ENCODE data around the gene ANGEL2. TPM values are rescaled to one million over a fixed set of nuclear protein-coding genes. Genes with fewer than 3 reads are reported as not detected.

The ANGEL2 gene
- total RNA-seq, 1 experiment from 2014 or later: 25.5 TPM

- no TSS peak for BruUV-seq (replicated peaks)
- no peak for TF ChIP-seq EGR1 (IDR thresholded peaks at IDR 0.05; ENCODE audit: low read depth)
- TF ChIP-seq SP1 (IDR thresholded peaks at IDR 0.05; ENCODE audit: low read depth): no peak
- TF ChIP-seq ZNF274 (IDR thresholded peaks at IDR 0.05; ENCODE audit: low read depth, low read length): no peak
- no peak for TF ChIP-seq CBX3 (IDR thresholded peaks at IDR 0.05; ENCODE audit: low read depth)
- no peak for TF ChIP-seq RAD21 (IDR thresholded peaks at IDR 0.05; ENCODE audit: low read depth)
- TF ChIP-seq ELF1 (IDR thresholded peaks at IDR 0.05; ENCODE audit: borderline replicate concordance, low read depth): no peak
- TF ChIP-seq ATF3 (IDR thresholded peaks at IDR 0.05): no peak
- TF ChIP-seq EZH2phosphoT487 (IDR thresholded peaks at IDR 0.05; ENCODE audit: borderline replicate concordance): no peak
- no peak for TF ChIP-seq REST (IDR thresholded peaks at IDR 0.05; ENCODE audit: low read depth)
- no peak for TF ChIP-seq MAX (IDR thresholded peaks at IDR 0.05)
- TF ChIP-seq EZH2 (IDR thresholded peaks at IDR 0.05): no peak
- TF ChIP-seq FOSL1 (IDR thresholded peaks at IDR 0.05; ENCODE audit: low read depth): no peak
- TF ChIP-seq SRF (IDR thresholded peaks at IDR 0.05; ENCODE audit: low read depth): no peak
- TF ChIP-seq YY1 (IDR thresholded peaks at IDR 0.05; ENCODE audit: extremely low read depth, insufficient replicate concordance, low read depth, low read length): no peak
- no peak for TF ChIP-seq SIN3A (IDR thresholded peaks at IDR 0.05; ENCODE audit: low read depth)
- no peak for TF ChIP-seq TCF7L2 (IDR thresholded peaks at IDR 0.05; ENCODE audit: borderline replicate concordance, extremely low read depth, insufficient read depth, insufficient read length)
- Histone ChIP-seq H3K9me3 (ENCODE audit: control insufficient read depth in 1 of 2, insufficient read depth in 1 of 2, low read depth in 1 of 2, low read length in 2 of 2) (no peaks in the 10 kb centered on the region), H3K4me1 (ENCODE audit: control insufficient read depth in 1 of 2, insufficient read depth in 2 of 2, low read length in 2 of 2) (no peaks in the 10 kb centered on the region), H2AFZ (ENCODE audit: low read depth, low read length, poor library complexity, severe bottlenecking) (no peak overlapping the region), H3K27me3 (ENCODE audit: insufficient read depth, low read length) (no peaks in the 10 kb centered on the region), H3K27ac (ENCODE audit: low read depth, low read length) (no peak overlapping the region), H3K9ac (ENCODE audit: low read length) (no peak overlapping the region), H4K20me1 (ENCODE audit: insufficient read depth) (no peaks in the 10 kb centered on the region), H3K36me3 (ENCODE audit: control insufficient read depth in 1 of 2, insufficient read depth in 2 of 2, low read length in 2 of 2) (no peaks in the 10 kb centered on the region; a peak in 1 of 4 replicates), H3K9me2 (ENCODE audit: insufficient read depth) (no peaks in the 10 kb centered on the region), H3K4me3 (replicated peaks in 1 of 2; ENCODE audit: low read depth in 1 of 2, low read length in 2 of 2) (no peak overlapping the region), H3K79me2 (ENCODE audit: insufficient read depth, low read length) (no peaks in the 10 kb centered on the region), H3K4me2 (ENCODE audit: low read length) (no peak overlapping the region)
- intact Hi-C loops (cut with micrococcal nuclease): no loop called here
- ATAC-seq (no peak), DNase-seq (ENCODE audit: low read depth, low spot score) (no peak)
- ChIA-PET RAD21 (ENCODE audit: low non-redundant PET in 1 of 2, low total read pairs in 2 of 2, uncharacterized antibody in 2 of 2, unreplicated experiment in 2 of 2) (no interaction called here), POLR2A (no interaction called here), CTCF (no interaction called here)
These were observed 36.1 kb downstream of the ANGEL2 start for GRCh38 chr1:212979340-212980122.

Measured in HCT116 (cell line).